ENCODE measurements around the gene GPRC5B.

GRCh38 chr16:19858340-19859018 lies 26.2 kb downstream of the GPRC5B start:
- TF ChIP-seq, protein P1, sequence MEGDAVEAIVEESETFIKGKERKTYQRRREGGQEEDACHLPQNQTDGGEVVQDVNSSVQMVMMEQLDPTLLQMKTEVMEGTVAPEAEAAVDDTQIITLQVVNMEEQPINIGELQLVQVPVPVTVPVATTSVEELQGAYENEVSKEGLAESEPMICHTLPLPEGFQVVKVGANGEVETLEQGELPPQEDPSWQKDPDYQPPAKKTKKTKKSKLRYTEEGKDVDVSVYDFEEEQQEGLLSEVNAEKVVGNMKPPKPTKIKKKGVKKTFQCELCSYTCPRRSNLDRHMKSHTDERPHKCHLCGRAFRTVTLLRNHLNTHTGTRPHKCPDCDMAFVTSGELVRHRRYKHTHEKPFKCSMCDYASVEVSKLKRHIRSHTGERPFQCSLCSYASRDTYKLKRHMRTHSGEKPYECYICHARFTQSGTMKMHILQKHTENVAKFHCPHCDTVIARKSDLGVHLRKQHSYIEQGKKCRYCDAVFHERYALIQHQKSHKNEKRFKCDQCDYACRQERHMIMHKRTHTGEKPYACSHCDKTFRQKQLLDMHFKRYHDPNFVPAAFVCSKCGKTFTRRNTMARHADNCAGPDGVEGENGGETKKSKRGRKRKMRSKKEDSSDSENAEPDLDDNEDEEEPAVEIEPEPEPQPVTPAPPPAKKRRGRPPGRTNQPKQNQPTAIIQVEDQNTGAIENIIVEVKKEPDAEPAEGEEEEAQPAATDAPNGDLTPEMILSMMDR (conservative IDR thresholded peaks at IDR 0.05; ENCODE audit: low read length) = no peak
- no peak for TF ChIP-seq EZH2phosphoT487 (IDR thresholded peaks at IDR 0.05; ENCODE audit: borderline replicate concordance)
